Glutamatergic neuron (in vitro differentiated cells): Measurements from ENCODE around the gene RAB40C. TPM values are rescaled to one million over a fixed set of nuclear protein-coding genes. Genes with fewer than 3 reads are reported as not detected.
A peak's percentile ranks its signal among the peaks of the same experiment; 100 is the strongest.

ENCODE experiments used
- DNase-seq: peaks from one replicate; pipeline ENCODE4 v3.0.0; 2022
- H3K27ac Mint-ChIP-seq: one replicate; pipeline ENCODE4 v1.8.0; 2020; ENCODE audit warnings: mild to moderate bottlenecking, mixed read lengths, inconsistent platforms; ENCODE audit not compliant: unreplicated experiment
- H3K27me3 Mint-ChIP-seq: one replicate; pipeline ENCODE4 v1.8.0; 2020; ENCODE audit warnings: mild to moderate bottlenecking, moderate library complexity, mixed read lengths, inconsistent platforms; ENCODE audit not compliant: unreplicated experiment
- H3K36me3 Mint-ChIP-seq: one replicate; pipeline ENCODE4 v1.8.0; 2020; ENCODE audit warnings: mild to moderate bottlenecking, mixed read lengths, inconsistent platforms; ENCODE audit not compliant: unreplicated experiment
- H3K4me1 Mint-ChIP-seq: one replicate; pipeline ENCODE4 v1.8.0; 2020; ENCODE audit warnings: mild to moderate bottlenecking, low read depth, mixed read lengths, inconsistent platforms; ENCODE audit not compliant: unreplicated experiment
- H3K4me3 Mint-ChIP-seq: one replicate; pipeline ENCODE4 v1.8.0; 2020; ENCODE audit warnings: mild to moderate bottlenecking, mixed read lengths, inconsistent platforms; ENCODE audit not compliant: unreplicated experiment
- H3K9me3 Mint-ChIP-seq: one replicate; pipeline ENCODE4 v1.8.0; 2020; ENCODE audit warnings: mild to moderate bottlenecking, moderate library complexity, mixed read lengths, inconsistent platforms; ENCODE audit not compliant: unreplicated experiment
- CTCF ChIP-seq: fragments of 200-600 bp; sonication (generic); IDR thresholded peaks from one replicate; pipeline ENCODE4 v1.5.0; 2021; ENCODE audit not compliant: partially characterized antibody, unreplicated experiment
- total RNA-seq: library from RNA; stranded (reverse); fragmentation: NEBNext Ultra II Directional; extraction: Animal tissue kit (Norgen Biotek cat#: 25700); gene quantifications from one replicate; pipeline ENCODE4 v1.2.1, GENCODE V29; 2021; ENCODE audit not compliant: unreplicated experiment

The RAB40C gene
- total RNA-seq, 1 donor from 2014 or later, result 48.3 TPM

GRCh38 chr16:561957-562938, 27.6 kb upstream of the RAB40C start:
- no peak for TF ChIP-seq CTCF
- Mint-ChIP-seq H3K4me1 (peaks cover 10% of the 10 kb centered on the region), H3K36me3 (no peaks in the 10 kb centered on the region), H3K27ac (peak overlapping the region; percentile 17), H3K4me3 (peak overlapping the region; percentile 34), H3K27me3 (peaks cover 6% of the 10 kb centered on the region), H3K9me3 (peaks cover 6% of the 10 kb centered on the region)
- no peak for DNase-seq

- Mint-ChIP-seq H3K4me3 (no peak overlapping the region), H3K27me3 (peaks cover 6% of the 10 kb centered on the region), H3K36me3 (no peaks in the 10 kb centered on the region), H3K9me3 (peaks cover 6% of the 10 kb centered on the region), H3K4me1 (peaks cover 10% of the 10 kb centered on the region), H3K27ac (no peak overlapping the region)
- DNase-seq, result no peak
- TF ChIP-seq CTCF, result no peak
Measured at GRCh38 chr16:563072-563644, 26.7 kb upstream of the RAB40C start.

GRCh38 chr16:564690-565418, 25.0 kb upstream of the RAB40C start:
- Mint-ChIP-seq H3K4me3 (no peak overlapping the region), H3K4me1 (peaks cover 12% of the 10 kb centered on the region), H3K27ac (no peak overlapping the region), H3K27me3 (peaks cover 6% of the 10 kb centered on the region), H3K9me3 (peaks cover 11% of the 10 kb centered on the region), H3K36me3 (no peaks in the 10 kb centered on the region)
- no peak for DNase-seq
- TF ChIP-seq CTCF, result no peak

GRCh38 chr16:565419-566330, 24.2 kb upstream of the RAB40C start:
- Mint-ChIP-seq H3K4me3 (no peak overlapping the region), H3K36me3 (no peaks in the 10 kb centered on the region), H3K27me3 (peaks cover 6% of the 10 kb centered on the region), H3K27ac (no peak overlapping the region), H3K9me3 (peaks cover 13% of the 10 kb centered on the region), H3K4me1 (peaks cover 12% of the 10 kb centered on the region)
- no peak for DNase-seq
- no peak for TF ChIP-seq CTCF
